GM19043 (cell line): ENCODE measurements around the gene GPX1.
"Not testable (repeated sequence)": the region's sequence is repeated elsewhere in the genome, so short reads cannot be mapped to it uniquely, and the experiment has no call there.

Experiments
- ATAC-seq: cut with Tn5 transposase; IDR thresholded peaks from one replicate; pipeline ENCODE4 v1.9.1; 2021; ENCODE audit warnings: low read depth; ENCODE audit not compliant: unreplicated experiment

GPX1 gene

DNA sequence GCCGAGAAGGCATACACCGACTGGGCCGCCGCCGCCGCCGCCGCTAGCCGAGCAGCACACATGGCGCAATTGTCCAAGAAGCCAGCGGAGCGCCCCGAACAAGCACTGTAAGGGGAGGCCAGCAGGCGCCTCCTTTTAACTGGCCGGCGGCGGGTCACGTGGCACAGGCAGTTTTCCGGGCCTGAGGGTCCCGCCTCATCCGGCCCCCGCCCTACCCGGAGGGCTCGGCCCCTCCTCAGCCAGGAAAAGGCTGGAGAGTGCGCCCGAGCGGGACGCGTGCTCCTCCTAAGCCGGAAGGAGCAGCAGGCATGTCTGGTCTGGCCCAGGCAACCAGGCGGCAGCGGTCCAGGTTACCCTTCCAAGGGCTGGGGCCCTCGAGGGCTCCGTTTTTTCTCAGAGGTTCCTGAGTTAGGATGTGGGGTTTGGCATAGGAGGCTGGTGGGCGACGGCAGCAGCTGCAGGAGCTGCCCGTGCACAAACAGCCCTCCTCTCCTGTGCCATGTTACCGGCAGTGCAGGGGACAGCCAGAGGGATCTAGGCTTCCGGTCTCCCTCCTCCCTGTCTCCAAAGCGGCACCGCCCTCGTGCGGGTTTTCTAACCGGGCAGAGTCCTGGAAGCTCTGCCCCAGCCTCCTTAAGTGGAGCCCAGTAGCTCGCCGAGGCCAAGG, at the start of gene GPX1:
GPX1 (minus strand) TSS at position 137 of the 667 bp plus-strand sequence; CDS start at position 62, 75 bp downstream.
- peak; percentile 82 for ATAC-seq

DNA sequence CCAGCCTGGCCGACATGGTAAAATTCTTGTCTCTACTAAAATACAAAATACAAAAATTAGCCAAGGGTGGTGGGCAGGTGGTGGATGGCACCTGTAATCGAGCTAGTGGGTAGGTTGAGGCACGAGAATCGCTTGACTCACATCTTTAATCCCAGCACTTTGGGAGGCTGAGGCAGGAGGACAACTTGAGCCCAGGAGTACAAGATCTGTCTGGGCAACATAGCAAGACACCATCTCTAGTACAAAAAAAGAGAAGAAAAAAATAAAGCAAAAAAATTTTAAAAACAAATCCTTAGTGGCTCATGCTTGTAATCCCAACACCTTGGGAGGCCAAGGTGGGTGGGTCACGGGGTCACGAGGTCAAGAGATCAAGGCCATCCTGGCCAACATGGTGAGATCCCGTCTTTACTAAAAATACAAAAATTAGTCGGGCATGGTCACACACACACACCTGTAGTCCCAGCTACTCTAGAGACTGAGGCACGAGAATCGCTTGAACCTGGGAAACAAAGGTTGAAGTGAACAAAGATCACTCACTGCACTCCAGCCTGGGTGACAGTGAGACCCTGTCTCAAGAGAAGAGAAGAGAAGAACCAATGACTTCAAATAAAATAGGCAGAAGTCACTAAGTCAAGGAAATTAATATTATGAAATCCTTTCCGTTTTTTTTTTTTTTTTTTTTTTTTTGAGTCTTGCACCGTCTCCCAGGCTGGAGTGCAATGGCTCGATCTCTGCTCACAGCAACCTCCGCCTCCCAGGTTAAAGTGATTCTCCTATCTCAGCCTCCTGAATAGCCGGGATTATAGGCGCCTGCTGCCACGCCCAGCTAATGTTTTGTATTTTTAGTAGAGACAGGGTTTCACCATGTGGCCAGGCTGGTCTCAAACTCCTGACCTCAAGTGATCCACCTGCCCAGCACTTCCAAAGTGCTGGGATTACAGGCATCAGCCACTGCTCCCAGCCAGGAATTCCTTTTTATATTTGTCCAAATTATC, 48.7 kb upstream of the GPX1 start:
- no peak for ATAC-seq

DNA sequence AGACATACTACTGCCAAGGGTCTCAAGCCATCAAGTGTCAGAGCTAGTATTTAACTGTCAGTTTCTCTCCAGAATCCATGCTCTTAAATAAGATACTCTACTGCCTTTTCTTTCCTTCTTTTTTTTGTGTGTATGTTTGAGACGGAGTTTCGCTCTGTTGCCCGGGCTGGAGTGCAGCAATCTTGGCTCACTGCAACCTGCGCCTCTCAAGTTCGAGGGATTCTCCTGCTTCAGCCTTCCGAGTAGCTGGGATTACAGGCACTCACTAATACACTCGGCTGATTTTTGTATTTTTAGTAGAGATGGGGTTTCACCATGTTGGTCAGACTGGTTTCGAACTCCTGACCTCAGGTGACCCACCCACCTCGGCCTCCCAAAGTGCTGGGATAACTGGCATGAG, 47.4 kb upstream of the GPX1 start:
- ATAC-seq = not testable (repeated sequence)

DNA sequence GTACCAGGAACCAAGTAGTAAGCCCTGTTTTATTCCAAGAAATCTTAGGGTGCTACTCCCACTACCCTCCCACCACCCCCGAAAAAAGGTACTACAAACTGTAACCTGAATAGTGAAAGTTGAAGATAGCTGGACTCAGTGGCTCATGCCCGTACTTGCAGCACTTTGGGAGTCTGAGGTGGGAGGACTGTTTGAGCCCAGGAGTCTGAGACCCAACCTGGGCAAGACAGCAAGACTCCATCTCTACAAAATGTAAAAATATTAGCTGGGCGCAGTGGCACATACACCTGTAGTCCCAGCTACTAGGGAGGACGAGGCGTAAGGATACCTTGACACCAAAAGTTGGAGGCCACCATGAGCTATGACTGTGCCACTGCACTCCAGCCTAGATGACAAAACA, 45.7 kb upstream of the GPX1 start:
- ATAC-seq = no peak

DNA sequence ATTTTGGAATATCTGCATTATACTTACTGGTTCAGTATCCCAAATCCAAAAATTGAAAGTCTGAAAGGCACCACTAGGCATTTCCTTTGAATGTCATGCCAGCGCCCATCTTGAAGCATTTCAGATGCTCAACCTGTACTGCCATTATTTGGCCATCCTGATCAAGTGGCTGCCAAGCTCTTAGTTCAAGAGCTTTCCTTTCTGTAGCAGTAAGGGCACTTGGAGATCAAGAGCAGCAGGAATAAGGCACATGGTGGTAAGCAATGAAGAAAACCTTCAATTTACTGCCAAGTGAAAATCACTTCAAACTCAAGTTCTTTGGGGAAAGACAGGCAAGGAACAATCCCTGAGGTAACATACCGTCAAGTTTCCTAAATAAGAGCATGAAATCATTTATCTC, 43.6 kb upstream of the GPX1 start:
- no peak for ATAC-seq

DNA sequence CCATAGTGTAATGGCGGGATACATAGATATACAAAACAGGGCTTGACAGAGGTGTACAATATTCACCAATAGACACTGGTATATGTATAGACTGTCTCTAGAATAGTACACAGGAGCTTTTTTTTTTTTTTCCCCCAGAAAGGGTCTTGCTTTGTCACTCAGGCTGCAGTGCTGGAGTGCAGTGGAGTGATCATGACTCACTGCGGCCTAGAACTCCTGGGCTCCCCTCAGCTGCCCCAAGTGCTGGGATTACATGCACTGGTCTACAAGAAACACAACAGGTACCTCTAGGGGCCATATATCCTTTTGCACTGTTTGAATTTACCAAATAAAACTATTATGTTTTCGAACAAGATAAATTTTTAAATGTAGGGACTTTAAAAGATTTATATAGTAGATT, 41.3 kb upstream of the GPX1 start:
- no peak for ATAC-seq

DNA sequence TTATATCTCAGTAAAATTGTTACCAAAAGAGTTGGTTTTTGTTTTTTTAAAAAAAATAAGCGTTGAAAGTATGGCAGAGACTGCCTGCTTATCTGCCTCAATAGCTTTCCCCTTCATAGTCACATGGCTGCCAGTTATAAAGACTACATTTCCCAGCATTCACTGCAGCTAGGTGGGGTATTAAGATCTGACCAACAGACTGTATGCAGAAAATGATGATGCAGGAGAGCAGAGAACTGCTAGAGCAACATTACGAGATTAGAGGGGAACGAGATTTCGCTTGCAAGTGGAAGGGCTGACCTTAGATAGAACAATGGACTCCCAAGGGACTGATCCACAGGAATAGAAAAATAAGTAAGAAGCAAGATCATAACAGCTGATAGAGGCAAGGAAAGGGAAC, 39.3 kb upstream of the GPX1 start:
- ATAC-seq = no peak

DNA sequence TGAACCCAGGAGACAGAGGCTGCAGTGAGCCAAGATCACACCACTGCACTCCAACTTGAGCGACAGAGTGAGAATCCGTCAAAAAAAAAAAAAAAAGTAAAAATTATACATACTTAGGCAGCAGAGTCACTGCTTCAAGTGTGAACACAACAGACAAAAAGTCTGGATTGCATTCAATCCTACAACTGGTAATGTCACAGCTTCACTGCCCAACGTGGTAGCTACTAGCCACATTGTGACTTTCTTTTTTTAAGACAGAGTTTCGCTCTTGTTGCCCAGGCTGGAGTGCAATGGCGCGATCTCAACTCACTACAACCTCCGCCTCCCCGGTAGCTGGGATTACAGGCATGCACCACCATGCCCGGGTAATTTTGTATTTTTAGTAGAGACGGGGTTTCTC, 33.2 kb upstream of the GPX1 start:
- ATAC-seq = not testable (repeated sequence)

DNA sequence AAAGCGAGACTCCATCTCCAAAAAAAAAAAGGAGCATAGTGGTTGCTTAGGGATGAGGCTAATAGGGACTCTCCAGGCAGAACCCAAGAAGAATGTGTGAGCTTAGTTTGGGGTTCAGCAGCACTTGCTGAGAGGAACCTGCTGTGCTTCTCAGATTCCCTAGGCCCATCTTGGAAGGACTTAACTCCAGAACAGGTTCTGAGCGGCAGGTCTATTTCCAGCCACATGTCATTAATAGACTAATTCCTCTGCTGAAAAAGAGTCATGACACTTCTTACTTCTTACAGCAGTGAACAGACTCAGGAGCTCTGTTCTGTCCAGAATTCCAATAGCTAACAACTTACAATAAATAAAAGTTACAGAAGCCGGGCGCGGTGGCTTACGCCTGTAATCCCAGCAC, 31.1 kb upstream of the GPX1 start:
- no peak for ATAC-seq

DNA sequence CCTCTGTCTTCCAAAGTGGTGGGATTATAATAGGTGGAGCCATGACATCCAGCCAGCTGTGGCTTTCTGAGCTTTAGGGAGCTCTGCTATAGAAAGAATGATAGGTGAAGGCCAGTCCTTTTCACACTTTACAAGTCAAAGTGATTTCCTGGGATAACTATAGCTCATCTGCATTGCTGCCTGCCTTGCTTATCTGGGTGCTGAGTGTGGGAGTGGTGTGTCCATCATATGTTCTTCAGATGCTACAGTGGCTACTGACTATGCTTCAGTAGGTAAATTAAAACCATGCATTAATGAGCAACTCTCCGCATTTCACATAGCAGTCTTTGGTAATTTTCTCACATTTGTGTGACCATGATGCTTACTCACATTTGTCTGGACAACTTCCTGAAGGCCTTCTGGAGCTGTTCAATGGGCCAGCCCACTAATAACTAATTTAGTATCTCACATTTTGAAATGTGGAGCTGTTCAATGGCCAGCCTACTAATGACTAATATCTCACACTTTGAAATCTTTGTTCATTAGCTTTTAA, 30.2 kb upstream of the GPX1 start:
- ATAC-seq = no peak

DNA sequence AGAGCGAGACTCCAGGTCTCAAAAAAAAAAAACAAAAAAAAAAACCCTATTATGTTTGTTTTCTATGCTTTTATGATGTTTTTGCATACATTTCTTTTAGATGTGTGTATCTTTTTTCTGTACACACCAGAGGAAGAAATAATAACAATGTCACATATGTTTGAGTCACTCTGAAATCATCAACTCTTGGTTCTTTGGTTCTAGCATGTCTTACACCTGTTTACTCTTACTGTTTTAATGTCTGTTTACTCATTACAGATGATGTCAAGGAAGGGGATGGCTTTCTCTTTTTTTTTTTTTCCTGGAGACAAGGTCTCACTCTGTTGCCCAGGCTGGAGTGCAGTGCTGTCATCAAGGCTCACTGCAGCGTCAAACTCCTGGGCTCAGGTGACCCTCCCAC, 29.6 kb upstream of the GPX1 start:
- no peak for ATAC-seq

DNA sequence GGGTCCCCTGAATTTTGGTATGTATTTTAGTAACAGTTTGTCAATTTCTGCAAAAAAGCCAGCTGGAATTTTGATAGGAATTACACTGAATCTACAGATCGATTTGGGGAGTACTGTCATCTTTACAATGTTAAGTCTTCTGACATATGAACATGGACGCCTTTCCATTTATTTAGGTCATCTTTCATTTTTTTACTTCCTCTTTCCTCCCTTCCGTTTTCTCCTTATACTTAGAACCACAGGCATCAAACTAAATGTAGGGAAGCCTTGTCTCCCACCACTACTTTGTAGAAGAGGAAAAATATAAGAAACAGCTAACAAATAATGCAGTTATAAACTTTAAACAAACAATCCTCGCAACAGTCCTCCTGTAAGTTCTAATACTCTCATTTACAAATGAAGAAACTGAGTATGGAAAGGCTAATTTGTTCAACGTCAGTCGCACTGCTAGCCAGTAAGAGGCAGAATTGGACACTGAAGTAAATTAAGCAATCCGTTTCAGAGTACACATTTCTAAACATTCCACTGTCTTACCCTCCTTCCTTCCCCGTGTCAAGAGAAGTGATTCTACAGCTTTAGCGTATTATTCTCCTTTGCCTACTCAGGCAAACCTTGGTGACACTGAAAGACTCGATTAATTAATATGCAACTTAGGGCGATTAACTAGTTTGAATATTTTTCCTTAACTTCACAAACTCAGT, 28.1 kb upstream of the GPX1 start:
- no peak for ATAC-seq

DNA sequence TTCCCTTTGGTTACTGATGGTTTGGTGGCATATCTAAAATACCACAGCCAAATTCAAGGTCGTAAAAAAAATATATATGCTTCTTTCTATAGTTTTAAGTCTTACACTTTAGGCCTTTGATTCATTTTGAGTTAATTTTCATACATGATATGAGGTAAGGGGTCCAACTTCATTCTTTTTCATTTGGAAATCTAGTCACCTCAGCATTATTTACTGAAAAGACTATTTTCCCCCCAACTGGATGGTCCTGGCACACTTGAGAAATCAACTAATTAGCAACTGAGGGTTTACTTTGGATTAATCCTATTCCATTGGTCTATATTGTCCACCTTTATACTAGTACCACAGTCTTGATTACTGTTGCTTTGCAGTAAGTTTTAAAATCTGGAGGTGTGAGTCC, 27.5 kb upstream of the GPX1 start:
- ATAC-seq = no peak

DNA sequence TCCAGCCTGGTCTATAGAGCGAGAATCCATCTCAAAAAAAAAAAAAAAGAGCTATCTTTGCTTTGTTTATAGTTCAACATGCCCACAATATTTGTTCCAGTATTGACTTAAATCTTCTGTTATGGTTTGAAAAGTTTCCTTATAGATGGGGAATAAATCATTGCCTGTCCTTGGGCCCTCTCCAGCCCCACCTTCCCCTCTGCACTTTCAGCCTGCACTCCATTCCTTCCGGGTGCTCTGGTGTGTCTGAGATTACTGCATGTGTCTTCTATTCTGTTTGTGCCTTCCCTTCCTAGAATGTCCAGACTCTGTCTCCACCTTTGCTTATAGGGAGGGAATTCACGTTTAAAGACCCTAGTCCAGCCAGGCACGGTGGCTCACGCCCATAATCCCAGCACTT, 25.2 kb upstream of the GPX1 start:
- ATAC-seq = no peak

DNA sequence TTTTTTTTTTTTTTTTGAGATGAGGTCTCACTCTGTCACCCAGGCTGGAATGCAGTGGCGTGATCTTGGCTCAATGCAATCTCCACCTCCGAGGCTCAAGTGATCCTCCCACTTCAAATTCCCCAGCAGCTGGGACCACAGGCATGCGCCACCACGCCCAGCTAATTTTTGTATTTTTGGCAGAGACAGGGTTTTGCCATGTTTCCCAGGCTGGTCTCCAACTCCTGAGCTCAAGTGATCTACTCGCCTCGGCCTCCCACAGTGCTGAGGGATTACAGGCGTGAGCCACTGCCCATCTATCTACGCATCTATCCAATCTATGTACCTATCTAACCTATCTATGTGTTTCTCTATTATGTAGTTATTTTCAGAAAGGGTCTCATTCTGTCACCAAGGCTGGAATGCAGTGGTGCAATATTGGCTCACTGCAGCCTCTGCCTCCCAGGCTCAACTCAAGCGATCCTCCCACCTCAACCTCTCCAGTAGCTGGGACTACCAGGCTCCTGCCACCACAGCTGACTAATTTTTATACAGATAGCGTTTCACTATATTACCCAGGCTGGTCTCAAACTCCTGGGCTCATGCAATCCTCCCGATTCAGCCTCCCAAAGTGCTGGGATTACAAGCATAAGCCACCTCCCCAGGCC, 20.2 kb upstream of the GPX1 start:
- no peak for ATAC-seq

DNA sequence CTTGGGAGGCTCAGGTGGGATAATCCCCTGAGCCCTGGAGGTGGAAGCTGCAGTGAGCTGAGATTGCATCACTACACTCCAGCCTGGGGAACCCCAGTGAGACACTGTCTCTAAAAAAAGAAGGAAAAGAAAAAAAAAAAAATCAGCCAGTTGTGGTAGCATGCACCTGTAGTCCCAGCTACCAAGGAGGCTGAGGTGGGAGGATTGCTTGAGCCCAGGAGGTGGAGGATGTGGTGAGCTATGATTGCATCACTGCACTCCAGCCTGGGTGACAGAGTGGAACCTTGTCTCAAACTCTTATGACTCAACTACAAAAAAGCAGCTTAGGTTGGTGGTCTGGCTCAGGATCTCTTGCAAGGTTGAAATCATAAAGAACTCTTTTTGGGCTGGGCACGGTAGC, 19.3 kb upstream of the GPX1 start:
- no peak for ATAC-seq

DNA sequence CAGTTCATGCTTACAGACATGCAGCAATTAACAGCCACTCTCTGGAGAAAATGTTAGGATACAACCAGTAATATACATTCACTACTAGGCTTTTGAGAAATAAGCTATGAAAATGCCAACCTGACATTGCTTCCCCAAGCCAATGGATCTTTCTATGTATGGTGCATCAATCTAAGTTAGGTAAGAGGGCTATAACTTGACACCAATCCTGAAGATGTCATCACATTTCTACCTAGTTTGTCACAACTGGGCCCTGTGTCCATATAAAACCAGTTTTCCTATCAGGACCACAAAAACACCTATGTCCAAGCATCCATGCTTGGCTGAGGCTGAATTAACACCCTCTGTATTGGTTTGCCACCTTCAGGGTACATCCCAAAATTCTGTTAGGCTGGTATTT, 13.8 kb upstream of the GPX1 start:
- no peak for ATAC-seq

DNA sequence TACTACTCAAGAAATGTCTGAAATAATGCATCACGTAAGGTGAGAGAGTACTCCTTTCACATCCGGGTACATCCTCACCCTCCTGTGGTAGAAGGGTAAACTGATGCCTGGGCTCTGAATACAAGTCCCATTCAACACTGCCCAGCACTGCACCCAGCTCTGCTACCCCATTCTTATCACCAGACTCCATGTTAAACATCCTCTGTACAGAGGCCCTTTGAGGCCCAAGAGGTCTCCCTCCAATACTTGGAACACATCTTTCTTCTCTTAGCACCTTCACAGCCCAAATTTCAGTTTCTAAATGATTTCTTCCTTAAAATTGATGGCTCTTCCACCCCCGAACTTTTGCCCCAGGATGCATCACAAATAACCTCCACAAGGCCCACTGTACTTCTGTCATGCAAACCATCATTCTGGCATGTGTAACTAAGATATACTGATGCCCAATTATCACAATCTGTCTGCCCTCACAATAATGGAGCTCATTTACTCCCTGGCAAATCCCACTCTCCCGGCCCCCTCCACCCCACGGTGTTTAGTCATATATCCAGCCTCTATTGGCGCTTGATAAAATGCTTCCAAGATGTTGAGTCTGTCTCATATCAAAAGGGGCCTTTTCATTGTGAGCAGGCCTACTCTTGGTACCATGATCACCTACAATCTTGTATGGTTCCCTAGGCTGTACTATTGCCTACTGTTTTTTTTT, 12.6 kb upstream of the GPX1 start:
- ATAC-seq = no peak

DNA sequence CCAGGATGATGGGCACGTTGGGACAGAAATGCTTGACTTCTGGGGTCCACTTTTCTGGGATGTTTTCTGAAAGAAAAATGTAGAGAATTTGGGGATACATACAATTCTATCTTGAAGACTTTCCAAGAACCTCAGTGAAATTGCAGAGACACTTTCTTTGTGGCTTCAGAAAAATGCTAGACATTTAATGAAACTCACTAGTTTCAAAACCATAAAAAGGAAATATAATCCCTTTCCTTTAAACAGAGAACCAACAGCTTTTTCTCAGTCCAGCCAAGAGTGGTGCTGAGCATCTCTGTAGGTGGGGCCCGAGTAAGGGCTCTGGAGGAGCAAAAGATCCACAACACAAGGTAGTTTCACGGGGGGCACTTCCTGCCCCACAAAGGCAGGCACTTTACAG, 4.4 kb upstream of the GPX1 start:
- no peak for ATAC-seq

DNA sequence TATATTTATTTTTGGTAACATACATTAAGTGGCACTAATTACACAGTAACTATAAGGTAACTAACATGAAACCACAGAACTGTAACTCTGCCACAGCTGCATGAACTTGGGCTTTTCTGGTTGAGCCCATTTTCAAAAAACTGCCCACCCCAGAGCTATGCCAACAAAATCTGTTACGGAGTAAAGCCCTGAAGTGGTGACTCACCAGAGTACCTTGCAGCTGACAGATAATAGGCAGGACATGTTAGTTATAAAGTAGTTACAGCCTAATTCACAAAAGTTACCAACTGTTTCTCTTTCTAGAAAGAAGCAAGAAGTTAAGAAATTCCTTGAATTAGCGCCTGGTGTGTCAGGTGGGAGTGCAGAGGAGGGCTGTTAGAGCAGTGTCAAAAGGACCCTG, 1.5 kb upstream of the GPX1 start:
- no peak for ATAC-seq
